IMR-90 (cell line): ENCODE results near the gene OTUD5.

ENCODE experiments used
- BHLHE40 ChIP-seq: fragments of 150-350 bp; IDR thresholded peaks from 2 replicates; pipeline ENCODE4 v1.6.1; 2016; ENCODE audit warnings: mild to moderate bottlenecking, low read depth, low read length
- FOS ChIP-seq: fragments of 150-350 bp; IDR thresholded peaks from 2 replicates; pipeline ENCODE4 v1.6.1; 2016; ENCODE audit warnings: low read depth, low read length
- MAFK ChIP-seq: IDR thresholded peaks from 2 replicates; pipeline ENCODE4 v1.6.1; 2012; ENCODE audit warnings: low read depth, low read length, improper control_type of control experiment
- MAZ ChIP-seq: IDR thresholded peaks from 2 replicates; pipeline ENCODE4 v1.6.1; 2012; ENCODE audit warnings: low read depth, mild to moderate bottlenecking, low read length, improper control_type of control experiment, moderate library complexity, borderline replicate concordance
- POLR2A ChIP-seq: IDR thresholded peaks from 2 replicates; pipeline ENCODE4 v1.6.1; 2012; ENCODE audit warnings: mild to moderate bottlenecking, low read depth, low read length
- RAD21 ChIP-seq: IDR thresholded peaks from 2 replicates; pipeline ENCODE4 v1.6.1; 2012; ENCODE audit warnings: low read length, improper control_type of control experiment
- RCOR1 ChIP-seq: IDR thresholded peaks from 2 replicates; pipeline ENCODE4 v1.6.1; 2012; ENCODE audit warnings: mild to moderate bottlenecking, low read length, improper control_type of control experiment; ENCODE audit not compliant: insufficient replicate concordance
- RFX5 ChIP-seq: IDR thresholded peaks from 2 replicates; pipeline ENCODE4 v1.8.0; 2012; ENCODE audit warnings: low read depth, mild to moderate bottlenecking, low read length, moderate library complexity
- SMC3 ChIP-seq: fragments of 150-350 bp; IDR thresholded peaks from 2 replicates; pipeline ENCODE4 v1.6.1; 2016; ENCODE audit warnings: low read depth, mild to moderate bottlenecking, antibody characterized with exemption, low read length, moderate library complexity
- TF ChIP-seq, protein P1 (sequence below): conservative IDR thresholded peaks from 2 replicates; pipeline ENCODE4 v1.5.1; 2012; ENCODE audit warnings: mild to moderate bottlenecking, low read depth, low read length, improper control_type of control experiment
- TF ChIP-seq, protein P2 (sequence below): fragments of 150-350 bp; IDR thresholded peaks from 2 replicates; pipeline ENCODE4 v1.6.1; 2016; ENCODE audit warnings: low read depth, mild to moderate bottlenecking, low read length, moderate library complexity, borderline replicate concordance

- TF ChIP-seq, protein P1, sequence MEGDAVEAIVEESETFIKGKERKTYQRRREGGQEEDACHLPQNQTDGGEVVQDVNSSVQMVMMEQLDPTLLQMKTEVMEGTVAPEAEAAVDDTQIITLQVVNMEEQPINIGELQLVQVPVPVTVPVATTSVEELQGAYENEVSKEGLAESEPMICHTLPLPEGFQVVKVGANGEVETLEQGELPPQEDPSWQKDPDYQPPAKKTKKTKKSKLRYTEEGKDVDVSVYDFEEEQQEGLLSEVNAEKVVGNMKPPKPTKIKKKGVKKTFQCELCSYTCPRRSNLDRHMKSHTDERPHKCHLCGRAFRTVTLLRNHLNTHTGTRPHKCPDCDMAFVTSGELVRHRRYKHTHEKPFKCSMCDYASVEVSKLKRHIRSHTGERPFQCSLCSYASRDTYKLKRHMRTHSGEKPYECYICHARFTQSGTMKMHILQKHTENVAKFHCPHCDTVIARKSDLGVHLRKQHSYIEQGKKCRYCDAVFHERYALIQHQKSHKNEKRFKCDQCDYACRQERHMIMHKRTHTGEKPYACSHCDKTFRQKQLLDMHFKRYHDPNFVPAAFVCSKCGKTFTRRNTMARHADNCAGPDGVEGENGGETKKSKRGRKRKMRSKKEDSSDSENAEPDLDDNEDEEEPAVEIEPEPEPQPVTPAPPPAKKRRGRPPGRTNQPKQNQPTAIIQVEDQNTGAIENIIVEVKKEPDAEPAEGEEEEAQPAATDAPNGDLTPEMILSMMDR: no peak
- no peak for TF ChIP-seq FOS
- TF ChIP-seq BHLHE40: no peak
- TF ChIP-seq RAD21: no peak
- no peak for TF ChIP-seq RFX5
- TF ChIP-seq POLR2A: no peak
- no peak for TF ChIP-seq SMC3
- no peak for TF ChIP-seq MAZ
- no peak for TF ChIP-seq MAFK
- TF ChIP-seq, protein P2, sequence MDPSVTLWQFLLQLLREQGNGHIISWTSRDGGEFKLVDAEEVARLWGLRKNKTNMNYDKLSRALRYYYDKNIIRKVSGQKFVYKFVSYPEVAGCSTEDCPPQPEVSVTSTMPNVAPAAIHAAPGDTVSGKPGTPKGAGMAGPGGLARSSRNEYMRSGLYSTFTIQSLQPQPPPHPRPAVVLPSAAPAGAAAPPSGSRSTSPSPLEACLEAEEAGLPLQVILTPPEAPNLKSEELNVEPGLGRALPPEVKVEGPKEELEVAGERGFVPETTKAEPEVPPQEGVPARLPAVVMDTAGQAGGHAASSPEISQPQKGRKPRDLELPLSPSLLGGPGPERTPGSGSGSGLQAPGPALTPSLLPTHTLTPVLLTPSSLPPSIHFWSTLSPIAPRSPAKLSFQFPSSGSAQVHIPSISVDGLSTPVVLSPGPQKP: no peak
- no peak for TF ChIP-seq RCOR1
Measured at GRCh38 chrX:48893556-48894348, 63.7 kb downstream of the OTUD5 start.
